GM19328 (cell line): ENCODE measurements around the gene DCAF16.
"Not testable (repeated sequence)": the region's sequence is repeated elsewhere in the genome, so short reads cannot be mapped to it uniquely, and the experiment has no call there.

Source experiments
- ATAC-seq: cut with Tn5 transposase; IDR thresholded peaks from one replicate; pipeline ENCODE4 v1.9.1; 2021; ENCODE audit warnings: mild to moderate bottlenecking, moderate library complexity; ENCODE audit not compliant: unreplicated experiment

DCAF16 gene

DNA sequence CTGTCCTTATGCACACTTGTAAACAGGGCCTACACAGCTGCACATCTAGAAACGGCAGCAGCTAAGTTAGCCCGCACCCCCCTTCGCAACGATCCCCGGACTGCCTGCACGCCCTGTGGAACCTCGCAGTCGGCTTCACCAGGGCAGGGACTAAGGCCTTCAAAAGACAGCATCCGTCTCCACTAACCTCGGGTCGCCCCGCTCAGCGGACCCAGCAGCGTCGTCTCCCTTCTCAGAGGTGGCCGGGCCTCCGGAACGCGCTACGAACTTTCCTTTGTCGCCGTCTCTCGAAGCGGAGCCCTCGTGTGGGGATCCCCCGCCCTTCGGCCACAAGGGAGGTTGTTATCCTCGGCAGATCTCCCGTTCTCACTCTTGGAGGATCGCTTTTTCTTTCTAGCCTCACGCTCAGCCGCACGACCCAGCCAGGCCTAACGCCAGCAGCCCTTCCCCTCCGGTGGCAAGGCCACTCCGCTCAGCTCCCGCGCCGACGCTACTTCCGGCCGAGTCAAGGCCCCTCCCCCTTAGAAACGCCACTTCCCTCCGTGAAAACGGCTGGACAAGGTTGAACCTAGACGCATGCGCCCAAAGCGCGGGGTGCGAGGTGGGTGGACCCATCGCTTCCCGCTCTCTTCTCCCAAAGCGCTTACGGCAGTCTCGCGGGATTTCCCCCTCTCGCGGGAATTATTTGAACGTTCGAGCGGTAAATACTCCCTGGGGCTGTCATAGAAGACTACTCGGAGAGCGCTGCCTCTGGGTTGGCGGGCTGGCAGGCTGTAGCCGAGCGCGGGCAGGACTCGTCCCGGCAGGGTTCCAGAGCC lies at the start of gene DCAF16, which contains the start of gene NCAPG:
TSS of gene DCAF16 (minus strand) at position 498 of the 818 bp plus-strand sequence. CDS start 6,616 bp downstream, outside the sequence.
TSS of gene NCAPG (plus strand) at position 720 of the 818 bp plus-strand sequence. CDS start 99 bp downstream, outside the sequence.
- peak; percentile 84 for ATAC-seq

DNA sequence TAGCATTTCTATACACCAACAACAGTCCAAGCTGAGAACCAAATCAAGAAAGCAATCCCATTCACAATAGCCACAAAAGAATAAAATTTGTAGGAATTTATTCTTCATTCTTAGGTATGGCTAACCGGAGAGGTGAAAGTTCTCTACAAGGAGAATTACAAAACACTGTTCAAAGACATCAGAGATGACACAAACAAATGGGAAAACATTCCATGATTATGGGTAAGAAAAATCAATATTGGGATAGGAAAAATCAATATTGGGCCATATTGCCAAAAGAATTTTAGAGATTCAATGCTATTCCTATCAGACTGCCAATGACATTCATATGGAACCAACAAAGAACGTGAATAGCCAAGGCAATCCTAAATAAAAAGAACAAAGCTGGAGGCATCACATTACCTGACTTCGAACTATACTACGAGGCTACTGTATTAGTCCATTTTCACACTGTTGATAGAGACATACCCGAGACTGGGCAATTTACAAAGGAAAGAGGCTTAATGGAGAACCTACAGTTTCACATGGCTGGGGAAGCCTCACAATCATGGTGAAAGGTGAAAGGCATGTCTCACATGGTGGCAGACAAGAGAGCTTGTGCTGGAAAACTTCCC lies 49.3 kb upstream of the DCAF16 start:
- no peak for ATAC-seq

DNA sequence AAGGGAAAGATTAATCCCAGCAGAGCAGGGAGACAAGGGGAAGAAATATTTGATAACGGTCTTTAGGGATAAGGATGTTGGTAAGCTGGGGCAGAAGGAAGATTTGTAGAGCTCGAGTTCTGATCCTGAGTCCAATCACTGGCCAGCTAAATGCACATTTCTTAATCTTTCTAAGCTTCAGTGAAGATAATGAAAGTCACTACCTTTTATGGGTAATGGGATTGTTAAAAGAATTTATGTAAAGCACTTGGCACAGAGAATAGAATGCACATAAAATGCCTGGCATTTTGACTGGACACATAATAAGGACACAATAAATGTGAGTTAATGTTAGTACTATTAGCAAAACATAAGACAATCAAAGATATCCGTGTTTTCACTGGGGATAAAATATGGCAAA lies 43.5 kb upstream of the DCAF16 start:
- no peak for ATAC-seq

DNA sequence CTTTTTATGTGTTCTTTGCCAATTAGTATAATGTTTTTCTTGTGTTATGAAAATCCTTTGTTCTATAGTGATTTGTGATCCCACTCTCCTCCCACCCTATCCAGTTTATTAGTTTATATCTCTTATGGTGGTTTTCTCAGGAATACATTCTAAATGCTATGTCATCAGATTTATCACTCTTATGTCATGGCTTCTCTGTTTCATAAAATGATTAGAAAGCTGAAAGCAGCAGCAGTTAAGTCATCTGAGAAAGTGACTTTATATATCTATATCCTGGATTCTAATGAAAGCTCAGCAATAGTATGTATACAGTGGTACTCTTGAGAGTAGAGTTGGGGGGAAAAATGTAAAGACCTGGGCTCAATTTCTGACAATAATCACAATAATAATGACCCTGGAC lies 41.4 kb upstream of the DCAF16 start:
- ATAC-seq: no peak

DNA sequence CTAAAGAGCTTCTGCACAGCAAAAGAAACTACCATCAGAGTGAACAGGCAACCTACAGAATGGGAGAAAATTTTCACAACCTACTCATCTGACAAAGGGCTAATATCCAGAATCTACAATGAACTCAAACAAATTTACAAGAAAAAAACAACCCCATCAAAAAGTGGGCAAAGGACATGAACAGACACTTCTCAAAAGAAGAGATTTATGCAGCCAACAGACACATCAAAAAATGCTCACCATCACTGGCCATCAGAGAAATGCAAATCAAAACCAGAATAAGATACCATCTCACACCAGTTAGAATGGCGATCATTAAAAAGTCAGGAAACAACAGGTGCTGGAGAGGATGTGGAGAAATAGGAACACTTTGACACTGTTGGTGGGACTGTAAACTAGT lies 39.7 kb upstream of the DCAF16 start:
- ATAC-seq: not testable (repeated sequence)

DNA sequence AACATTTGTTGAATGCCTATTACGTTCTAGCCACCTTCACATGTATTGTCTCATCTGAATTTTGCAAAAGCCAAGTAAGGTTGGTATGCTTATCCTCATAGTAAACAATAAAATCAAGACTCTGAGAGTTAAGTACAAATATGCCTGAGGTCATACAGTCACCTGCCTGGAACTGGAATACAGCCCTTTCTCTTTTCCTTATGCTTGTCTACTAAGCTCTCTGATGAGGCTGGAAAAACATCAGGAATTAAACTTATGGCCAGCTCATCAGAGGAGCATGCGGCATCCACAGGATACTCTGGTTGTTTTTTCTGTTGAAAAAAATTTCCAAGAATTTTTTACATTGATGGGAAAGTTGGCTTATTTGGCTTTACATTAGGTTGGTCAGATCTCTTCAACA lies 35.7 kb upstream of the DCAF16 start:
- no peak for ATAC-seq

DNA sequence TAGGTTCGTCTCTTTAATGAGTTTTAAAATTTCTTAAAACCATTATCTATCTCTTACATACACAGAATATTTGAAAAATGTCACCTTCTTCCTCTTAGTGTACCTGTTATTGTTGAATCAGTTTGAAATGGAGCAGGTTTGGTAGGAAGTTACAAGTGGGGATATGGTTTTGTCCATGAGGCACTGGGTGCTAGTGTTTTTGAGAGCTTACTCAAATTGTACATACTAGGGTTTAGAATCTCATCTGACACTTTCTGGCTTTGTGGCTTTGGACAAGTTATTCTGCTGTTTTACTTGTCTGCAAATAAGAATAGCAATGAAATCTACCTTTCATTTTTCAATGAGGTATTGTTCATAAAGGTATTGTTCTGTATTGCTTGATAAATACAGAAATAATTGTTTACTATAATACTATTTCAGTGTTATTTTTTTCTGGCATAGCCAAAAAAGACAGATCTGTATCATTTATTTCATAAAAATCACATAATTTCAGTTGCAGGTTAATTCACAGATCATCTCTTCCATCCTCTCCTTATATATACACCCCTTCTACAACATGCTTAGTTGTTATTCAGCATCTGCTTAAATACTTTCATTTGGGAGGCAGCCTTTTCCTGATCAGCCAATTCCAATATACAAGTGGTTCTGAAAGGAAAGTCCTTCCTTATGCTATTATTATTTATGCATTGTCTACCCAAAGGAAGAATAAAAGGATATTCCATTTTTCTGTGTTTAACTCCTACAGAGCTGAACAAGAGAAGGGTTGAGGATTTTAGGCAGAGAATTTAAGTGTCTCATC lies 13.5 kb upstream of the DCAF16 start:
- ATAC-seq: no peak

DNA sequence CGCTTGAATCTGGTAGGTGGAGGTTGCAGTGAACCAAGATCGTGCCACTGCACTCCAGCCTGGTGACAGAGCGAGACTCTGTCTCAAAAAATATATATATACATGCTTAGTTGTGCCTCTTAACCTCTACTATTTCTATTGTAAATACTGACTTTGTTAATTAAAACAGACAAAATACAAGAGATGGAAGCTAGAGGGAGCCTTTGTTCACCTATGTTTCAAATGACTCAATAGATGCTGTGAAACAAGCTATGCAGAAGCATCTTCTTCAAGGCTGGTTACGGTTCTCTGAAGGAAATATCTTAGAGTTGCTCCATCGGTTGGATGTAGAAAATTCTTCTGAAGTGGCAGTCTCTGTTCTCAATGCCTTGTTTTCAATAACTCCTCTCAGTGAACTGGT lies 6.5 kb upstream of the DCAF16 start:
- ATAC-seq: no peak

DNA sequence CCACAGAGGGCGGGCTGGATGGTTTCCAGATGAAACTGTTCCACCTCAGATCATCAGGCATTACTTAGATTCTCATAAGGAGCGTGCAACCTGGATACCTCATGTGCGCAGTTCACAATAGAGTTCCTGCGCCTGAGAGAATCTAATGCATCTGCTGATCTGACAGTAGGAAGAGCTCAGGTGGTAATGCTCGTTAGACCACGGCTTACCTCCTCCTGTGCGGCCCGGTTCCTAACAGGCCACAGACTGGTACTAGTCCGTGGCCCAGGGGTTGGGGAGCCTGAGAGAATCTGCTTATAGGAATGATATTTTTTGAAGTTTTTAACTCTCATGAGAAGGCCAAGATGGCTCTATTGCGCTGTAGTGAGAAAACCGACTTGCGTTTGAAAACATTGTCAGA lies 5.6 kb upstream of the DCAF16 start:
- no peak for ATAC-seq

DNA sequence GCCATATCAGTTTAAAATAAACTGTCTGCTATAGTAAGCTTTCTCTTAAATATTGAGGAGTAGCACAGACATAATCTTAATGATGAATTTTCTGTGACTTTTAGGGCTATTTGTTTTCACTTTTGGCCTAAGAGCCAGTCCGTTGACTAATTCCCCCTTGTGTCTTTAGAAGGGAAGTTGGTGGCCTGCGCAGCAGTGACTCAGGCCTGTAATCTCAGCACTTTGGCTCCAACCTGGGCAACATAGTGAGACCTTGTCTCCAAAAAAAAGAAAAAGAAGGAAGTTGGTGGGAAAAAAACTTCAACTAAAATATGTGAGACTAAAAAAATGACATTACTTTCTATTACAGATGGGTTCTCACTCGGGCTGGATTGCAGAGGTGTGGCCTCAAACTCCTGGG lies 3.6 kb upstream of the DCAF16 start:
- ATAC-seq: no peak

DNA sequence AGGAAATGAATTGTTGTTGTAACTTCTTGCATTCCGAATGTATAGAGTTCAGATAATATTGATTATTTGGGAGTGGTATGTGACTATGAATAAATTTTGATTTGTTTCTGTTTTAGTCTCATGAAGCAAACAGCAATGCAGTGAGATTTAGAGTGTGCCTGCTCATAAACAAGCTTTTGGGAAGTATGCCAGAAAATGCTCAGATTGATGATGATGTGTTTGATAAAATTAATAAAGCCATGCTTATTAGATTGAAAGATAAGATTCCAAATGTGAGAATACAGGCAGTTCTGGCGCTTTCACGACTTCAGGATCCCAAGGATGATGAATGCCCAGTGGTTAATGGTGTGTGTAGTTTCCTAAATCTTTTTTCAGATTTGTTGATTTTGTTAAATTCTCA lies 2.2 kb upstream of the DCAF16 start:
- ATAC-seq: no peak

DNA sequence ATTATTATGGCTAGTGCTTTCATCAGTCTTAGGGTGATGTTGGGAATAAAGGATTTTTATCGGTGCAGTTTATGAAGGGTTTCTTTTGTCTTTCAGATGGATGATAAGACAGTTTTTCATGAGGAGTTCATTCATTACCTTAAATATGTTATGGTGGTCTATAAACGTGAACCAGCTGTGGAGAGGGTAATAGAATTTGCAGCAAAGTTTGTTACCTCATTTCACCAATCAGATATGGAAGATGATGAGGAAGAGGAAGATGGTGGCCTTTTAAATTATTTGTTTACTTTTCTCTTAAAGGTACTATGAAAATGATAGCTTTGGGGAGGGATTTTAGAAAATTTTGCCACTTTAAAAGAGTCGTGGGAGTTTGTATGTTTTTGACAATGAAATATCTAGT lies 1.6 kb upstream of the DCAF16 start:
- ATAC-seq: no peak

DNA sequence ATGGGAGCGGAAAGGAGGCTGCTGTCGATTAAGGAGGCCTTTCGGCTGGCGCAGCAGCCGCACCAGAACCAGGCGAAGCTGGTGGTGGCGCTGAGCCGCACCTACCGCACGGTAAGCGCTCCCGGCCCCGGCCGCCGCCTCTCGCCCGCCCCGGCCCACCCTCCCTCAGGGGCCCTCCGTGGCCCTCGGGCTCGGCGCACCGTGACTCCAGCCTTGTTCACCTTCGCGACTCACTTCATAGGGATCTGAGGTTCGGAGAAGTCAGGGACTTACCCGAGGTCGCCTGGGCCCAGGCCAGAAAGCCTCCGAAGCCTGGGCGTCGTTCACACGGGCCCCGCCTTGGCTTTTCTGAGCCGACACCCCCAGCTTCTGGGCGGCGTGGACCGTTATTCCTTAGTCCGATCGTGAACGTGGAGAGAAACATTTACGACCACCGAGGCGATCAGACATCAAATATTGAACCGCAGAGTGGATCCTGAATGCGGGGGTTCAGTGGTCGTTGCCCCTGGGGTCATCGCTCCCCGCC lies 584 bp upstream of the DCAF16 start:
- ATAC-seq: peak; percentile 26

DNA sequence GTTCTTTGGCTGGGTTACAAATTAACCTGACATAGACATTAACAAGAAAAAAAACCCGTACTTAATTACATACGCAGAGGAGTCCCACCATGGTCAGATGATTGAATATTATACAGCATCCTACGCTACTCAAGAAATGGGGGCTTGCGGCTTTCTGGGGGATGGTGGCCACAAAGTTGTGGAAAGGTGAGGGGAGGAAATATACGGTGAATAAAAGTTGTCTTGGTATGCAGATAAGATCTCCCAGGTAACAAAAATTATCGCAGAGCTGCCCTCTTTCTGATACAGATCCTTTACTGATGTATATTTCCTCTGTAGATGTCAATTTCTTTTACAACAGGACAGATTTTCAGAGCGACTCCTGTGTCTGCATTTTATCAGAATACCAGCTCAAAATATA lies 890 bp downstream of the DCAF16 start:
- no peak for ATAC-seq

DNA sequence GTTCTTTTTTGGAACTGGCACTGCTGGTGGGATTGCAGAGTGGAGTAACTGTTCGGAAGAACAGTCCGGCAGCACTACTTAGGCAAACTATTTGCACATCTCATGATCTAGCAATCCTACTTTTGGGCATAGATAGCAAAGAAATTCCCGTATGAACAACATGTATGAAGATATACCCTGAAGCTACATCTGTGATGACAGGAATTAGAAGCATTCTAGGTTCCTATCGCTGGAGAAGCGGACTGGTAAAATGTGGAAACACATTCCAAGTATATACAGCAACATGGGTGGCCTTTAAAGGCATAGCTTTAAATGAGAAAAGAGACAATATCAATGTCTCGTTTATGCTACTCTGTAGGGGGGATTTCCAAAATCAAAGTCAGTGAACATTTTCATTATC lies 3.1 kb downstream of the DCAF16 start:
- no peak for ATAC-seq

DNA sequence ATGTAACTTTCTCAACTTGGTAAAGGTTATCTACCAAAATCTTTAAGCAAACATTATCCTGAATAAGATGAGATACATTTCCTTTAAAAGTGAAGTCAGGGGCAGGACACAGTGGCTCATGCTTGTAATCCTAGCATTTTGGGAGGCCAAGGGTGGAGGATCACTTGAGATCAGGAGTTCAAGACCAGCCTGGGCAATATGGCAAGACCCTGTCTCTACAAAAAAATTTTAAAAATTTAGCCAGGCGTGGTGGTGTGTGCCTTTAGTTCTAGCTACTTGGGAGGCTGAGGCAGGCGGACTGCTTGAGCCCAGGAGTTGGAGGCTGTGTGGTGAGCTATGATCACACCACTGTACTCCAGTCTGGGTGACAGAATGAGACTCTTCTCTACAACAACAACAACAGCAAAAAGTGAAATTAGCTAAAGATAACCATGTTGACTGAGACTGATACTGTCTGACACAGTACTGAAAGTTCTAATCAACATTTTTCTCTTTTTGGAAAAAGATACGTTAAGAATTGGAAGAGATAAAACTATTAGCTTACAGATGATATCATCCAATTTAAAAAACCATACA lies 4.9 kb downstream of the DCAF16 start:
- ATAC-seq: no peak

DNA sequence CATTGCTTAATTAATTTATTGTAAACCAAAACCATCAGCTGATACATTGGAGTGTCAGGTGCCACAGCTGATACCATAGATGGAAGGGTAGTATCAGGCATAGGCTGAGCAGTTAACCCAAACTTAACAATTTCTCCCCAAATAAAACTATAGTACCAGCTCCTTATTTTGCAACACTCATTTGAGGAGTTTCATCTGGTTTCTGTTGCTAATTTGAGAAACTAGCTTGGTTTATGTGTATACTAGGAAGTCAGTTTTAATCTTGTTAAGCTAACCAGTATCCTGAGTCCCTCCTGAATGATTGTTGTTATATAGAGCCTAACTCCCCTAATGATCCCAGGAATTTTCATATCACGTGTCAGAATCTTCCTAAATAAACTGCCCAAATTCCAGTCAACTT lies 12.7 kb downstream of the DCAF16 start:
- ATAC-seq: no peak

DNA sequence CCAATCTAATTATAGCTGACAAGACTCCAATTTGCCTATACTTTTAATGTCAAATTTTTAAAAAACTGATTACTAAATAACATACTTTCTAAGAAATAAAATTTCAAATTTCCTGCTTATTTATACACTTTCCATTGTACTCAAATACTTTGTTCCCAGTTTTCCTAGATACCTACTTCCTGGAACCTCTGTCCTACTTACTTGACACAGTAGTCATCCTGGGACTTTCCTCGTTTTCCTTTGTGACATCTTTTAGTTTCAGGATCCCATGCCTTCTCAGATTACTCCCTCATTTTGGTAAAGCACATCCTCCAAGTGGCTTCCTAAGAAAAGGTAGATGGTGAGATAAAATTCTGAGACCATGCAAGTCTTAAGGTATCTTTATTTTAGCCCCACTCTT lies 15.8 kb downstream of the DCAF16 start:
- no peak for ATAC-seq

DNA sequence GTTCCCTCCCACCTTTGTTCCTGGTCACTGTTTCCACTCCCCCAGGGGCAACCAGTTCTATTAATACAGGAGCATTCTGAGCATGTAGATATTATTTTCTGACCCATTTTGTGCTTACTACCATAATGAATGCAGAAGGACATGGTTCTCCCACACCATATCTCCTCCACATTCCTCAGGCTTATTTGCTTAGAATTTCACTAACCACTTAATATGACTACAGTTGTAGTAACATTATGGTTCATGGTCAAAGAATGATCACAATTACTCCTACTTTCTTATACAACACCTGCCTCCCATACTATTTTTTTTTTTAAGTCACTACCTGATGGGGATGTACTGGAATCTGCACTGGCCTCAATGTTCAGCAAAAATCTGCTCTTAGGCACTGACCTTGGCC lies 21.6 kb downstream of the DCAF16 start:
- ATAC-seq: no peak

DNA sequence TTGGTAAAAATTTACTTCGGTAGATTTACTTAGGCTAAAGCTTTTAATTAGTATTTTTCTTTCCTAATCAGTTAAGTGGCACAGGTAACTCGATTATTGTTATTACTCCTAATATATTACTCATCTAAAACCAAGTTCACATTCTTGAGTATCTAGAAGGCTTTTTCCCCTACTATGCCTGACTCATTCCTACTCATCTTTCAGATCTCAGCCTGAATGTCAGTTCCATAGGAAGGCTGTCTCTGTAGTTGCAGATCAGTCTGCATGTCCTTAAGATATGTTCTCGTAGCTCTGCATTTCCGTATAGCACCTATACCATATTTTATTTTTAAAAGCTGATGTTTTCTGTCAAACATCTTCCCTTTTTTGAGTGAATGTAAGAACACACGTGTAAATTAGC lies 23.2 kb downstream of the DCAF16 start:
- ATAC-seq: no peak

DNA sequence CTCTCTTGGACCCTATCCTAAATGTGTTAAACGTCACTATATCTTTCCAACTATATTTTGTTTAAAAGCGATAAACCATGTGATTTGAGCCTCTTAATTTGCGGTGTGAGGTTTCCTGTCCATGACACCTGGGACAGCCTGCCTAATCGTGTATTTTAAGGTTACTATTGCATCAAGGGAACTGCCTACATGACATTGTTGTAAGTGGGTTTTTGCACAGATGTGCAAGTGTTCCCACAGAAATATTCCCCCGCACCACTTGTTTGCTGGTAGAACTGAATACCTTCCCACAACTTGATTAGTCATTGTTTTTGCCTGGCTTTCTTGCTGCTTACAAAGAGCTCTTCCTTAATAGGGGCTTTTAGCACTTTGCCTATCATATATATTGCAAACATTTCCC lies 24.0 kb downstream of the DCAF16 start:
- ATAC-seq: no peak
